Brain microvascular endothelial cell (primary cell): ENCODE data around the gene MTCH1.

ENCODE experiments used
- DNase-seq: peaks from one replicate; pipeline ENCODE4 v3.0.0-alpha.2; 2020
- H3K27ac ChIP-seq: fragments of 250-450 bp; sonication (Bioruptor Pico); 2 replicates; pipeline ENCODE4 v1.5.1; 2020; ENCODE audit warnings: mild to moderate bottlenecking, moderate library complexity
- H3K27me3 ChIP-seq: fragments of 250-450 bp; sonication (Bioruptor Pico); replicated peaks from 2 replicates; pipeline ENCODE4 v1.5.1; 2020; ENCODE audit warnings: mild to moderate bottlenecking
- H3K36me3 ChIP-seq: fragments of 250-450 bp; sonication (Bioruptor Pico); replicated peaks from 2 replicates; pipeline ENCODE4 v1.5.1; 2020; ENCODE audit warnings: mild to moderate bottlenecking
- H3K4me3 ChIP-seq: 2 replicates; pipeline ENCODE4 v1.5.1; 2011; ENCODE audit warnings: low read depth, mild to moderate bottlenecking, control low read depth, low read length, moderate library complexity
- CTCF ChIP-seq: IDR thresholded peaks from 2 replicates; pipeline ENCODE4 v1.5.1; 2011; ENCODE audit warnings: low read depth, mild to moderate bottlenecking, moderate library complexity, low read length, control low read depth, inconsistent platforms; ENCODE audit errors: missing control alignments
- in situ Hi-C: cut with HindIII; loops from 2 replicates; pipeline ENCODE4 v1.10.0; 2017; ENCODE audit warnings: low sequenced_read_pairs, low pct_ligation_motif_present

MTCH1 gene

GRCh38 chr6:36980876-36981619, 4.9 kb downstream of the MTCH1 start:
- Histone ChIP-seq H3K4me3 (no peak overlapping the region), H3K27ac (no peak overlapping the region), H3K27me3 (no peaks in the 10 kb centered on the region), H3K36me3 (peaks cover 40% of the 10 kb centered on the region)
- peak; percentile 19 for TF ChIP-seq CTCF
- in situ Hi-C loops = no loop called here
- DNase-seq = no peak

- in situ Hi-C loops = no loop called here
These were observed 5.9 kb downstream of the MTCH1 start for GRCh38 chr6:36980129-36980528.

GRCh38 chr6:36979347-36979742, 6.7 kb downstream of the MTCH1 start:
- in situ Hi-C loops = no loop called here
- Histone ChIP-seq H3K36me3 (peaks cover 54% of the 10 kb centered on the region), H3K4me3 (no peak overlapping the region), H3K27me3 (no peaks in the 10 kb centered on the region), H3K27ac (no peak overlapping the region)
- peak; percentile 80 for TF ChIP-seq CTCF
- peak; percentile 29 for DNase-seq

More at GRCh38 chr6:36980129-36980528, 5.9 kb downstream of the MTCH1 start:
- Histone ChIP-seq H3K4me3 (no peak overlapping the region), H3K27ac (no peak overlapping the region), H3K36me3 (peaks cover 46% of the 10 kb centered on the region), H3K27me3 (no peaks in the 10 kb centered on the region)
- no peak for TF ChIP-seq CTCF
- DNase-seq = no peak

- Histone ChIP-seq H3K27me3 (no peaks in the 10 kb centered on the region), H3K36me3 (peaks cover 60% of the 10 kb centered on the region), H3K27ac (no peak overlapping the region), H3K4me3 (no peak overlapping the region)
- in situ Hi-C loops = no loop called here
- TF ChIP-seq CTCF = no peak
- no peak for DNase-seq
These were observed 7.3 kb downstream of the MTCH1 start for GRCh38 chr6:36978421-36979346.

- Histone ChIP-seq H3K36me3 (peaks cover 70% of the 10 kb centered on the region), H3K27ac (no peak overlapping the region), H3K4me3 (no peak overlapping the region), H3K27me3 (no peaks in the 10 kb centered on the region)
- peak; percentile 69 for TF ChIP-seq CTCF
- no peak for DNase-seq
- in situ Hi-C loops = no loop called here
These were observed 8.5 kb downstream of the MTCH1 start for GRCh38 chr6:36977470-36977941.
